ENCODE measurements around the gene HSD11B1.

HSD11B1 gene

GRCh38 chr1:209756615-209757445, 52.2 kb downstream of the HSD11B1 start:
- DNase-seq, result peak; percentile 59

GRCh38 chr1:209758400-209758799, 53.8 kb downstream of the HSD11B1 start:
- peak; percentile 41 for DNase-seq

GRCh38 chr1:209759829-209760359, 55.2 kb downstream of the HSD11B1 start:
- no peak for DNase-seq

DNA sequence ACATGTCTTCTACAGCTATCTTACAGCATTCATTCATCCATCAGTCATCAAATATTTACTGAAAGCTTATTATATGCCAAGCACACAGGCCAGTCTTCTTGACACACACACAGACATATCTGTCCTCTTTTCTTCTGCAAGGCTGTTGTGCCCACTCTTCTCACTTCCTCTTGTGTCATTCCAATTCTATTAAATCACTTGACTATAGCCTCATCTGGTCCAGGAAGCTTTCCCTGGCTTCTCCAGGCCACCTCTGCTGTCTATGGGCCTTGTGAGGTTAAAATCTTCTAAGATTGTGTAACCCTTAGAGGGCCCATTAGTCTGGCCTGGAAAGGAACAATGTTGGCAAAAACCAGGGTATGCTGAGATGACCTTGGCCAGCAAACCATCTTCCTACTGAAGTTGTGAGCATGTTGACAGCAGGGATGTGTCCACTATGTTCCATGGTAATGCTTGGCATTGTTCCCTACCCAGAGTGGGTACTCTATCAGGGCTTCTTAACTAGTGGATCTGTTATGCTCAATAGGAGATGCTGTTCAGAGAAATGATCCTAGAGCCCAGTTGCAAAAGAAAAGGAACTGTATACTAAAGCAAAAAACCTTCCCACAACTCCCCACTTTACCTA, 56.5 kb downstream of the HSD11B1 start:
- no peak for DNase-seq

GRCh38 chr1:209766051-209766450, 61.4 kb downstream of the HSD11B1 start:
- DNase-seq, result no peak

DNA sequence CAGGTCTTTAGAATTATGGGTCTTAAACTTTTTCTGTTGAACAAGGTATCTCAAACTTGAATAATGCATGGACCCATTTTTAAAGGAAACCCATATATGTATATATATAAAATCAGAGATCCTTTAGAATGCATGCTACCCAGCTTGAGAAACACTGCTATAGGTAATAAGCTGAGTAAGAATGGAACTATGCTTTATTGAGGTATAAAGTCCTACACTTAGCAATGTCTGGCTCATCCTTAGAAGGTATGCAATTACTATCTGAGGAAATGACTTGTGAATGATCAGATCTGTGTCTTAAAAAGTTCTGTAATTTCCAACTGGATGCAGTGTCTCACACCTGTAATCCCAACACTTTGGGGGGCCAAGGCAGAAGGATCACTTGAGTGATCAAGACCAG, 62.5 kb downstream of the HSD11B1 start:
- DNase-seq, result no peak

GRCh38 chr1:209767706-209768105, 63.1 kb downstream of the HSD11B1 start:
- DNase-seq, result no peak

GRCh38 chr1:209768354-209768774, 63.7 kb downstream of the HSD11B1 start:
- peak; percentile 86 for DNase-seq

DNA sequence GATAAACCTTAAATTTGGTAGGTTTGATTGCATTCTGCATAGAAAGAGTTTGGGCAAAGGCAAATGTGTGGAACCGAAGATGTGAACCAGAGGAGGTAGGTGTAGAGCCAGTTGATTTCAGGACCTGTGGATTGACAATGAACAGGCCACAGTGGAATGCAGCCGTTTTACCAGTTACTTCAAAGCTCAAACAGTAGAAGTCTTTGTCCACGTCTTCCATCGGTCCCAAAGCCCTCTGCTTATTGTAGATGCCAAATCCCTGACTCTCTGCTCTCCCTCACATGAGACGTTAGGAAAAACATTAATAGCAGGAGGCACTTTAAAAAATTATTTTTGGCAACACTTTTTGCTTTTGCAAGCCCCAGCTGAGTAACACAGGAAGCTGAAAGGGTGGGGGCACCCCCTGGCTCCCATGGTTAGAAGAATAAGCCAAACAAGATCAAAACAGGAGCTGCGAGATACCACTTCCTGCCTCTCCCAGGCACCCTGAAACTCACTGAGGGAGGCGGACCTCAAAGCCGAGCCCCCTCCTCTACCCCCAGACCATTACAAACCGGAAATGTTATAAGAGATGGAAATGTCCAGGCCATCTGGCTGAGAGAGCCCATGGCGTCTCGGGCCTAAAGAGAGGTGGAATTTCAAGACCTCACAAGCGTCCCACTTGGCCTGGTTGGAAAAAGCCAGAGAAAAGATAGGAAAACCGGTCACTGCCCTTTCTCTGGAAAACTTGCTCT, 64.7 kb downstream of the HSD11B1 start:
- peak; percentile 85 for DNase-seq

DNA sequence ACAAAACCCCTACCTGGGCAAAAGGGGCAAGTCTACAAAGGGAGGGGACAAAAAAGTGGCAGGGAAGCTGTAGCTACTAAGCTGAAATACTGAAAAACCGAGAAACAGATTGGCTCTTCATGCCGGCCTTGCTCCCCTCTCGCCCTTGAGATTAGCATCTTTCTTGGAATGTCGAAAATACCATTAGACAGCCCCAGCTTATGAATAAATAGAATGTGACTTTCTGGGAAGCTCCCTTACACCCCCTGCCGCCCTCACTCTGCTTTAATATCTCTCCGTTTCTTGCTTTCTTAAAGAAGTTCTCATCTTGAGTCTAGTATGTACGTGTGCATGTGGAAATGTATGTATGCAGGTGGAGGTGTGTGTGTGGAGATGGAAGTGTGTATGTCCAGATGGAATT, 65.3 kb downstream of the HSD11B1 start:
- DNase-seq, result peak; percentile 44

GRCh38 chr1:209770636-209771415, 66.2 kb downstream of the HSD11B1 start:
- no peak for DNase-seq

DNA sequence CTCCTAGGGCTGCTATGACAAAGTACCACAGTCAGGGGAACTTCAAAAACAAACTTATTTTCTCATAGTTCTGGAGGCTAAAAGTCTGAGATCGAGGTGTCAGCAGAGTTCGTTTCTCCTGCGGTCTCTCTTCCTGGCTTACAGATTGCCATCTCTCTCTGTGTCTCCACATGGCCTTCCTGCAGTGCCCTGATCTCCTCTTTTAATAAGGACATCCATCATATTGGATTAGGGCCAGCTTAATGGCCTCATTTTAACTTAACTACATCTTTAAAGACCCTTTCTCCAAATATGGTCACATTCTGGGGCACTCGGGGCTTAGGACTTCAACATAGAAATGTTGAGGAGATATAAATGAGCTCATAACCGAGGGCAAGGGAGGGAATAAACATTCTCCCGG, 67.5 kb downstream of the HSD11B1 start:
- peak; percentile 31 for DNase-seq

DNA sequence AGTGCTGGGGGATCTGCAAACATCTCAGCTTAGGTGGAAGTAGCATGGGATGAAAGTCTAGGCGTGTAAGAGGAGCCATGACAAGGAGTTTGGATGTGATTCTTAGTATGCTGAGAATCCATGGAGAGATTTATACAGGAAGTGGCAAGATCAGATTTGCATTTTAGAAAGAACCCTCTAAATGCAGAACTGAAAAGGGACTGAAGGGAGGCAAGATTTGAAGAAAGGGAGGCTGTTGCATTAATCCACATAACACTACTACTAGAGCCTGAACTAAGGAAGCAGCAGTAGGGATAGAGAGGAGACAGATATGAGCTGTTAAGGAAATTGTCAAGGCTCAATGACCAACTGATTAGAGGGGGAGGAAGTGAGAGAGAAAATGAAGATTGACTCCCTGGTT, 69.9 kb downstream of the HSD11B1 start:
- no peak for DNase-seq

DNA sequence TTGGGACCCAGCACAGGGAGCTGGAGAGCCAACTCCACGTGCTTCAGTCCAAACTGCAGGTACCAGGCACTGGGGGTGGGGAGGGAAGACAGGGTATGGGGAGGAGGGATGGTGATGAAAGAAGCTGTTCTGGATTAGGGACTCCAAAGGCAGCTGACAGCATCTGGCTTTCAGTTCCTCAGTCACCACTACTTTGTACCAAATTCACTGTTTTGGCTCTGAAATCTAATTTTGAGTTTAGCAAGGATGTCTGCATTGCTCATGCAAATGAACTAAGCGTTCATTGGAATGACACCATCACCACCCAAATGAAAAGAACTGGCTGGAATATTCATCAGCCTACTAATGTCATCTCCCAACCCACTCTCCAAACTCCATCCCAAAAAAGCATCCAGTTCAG, 71.0 kb downstream of the HSD11B1 start:
- DNase-seq, result no peak

DNA sequence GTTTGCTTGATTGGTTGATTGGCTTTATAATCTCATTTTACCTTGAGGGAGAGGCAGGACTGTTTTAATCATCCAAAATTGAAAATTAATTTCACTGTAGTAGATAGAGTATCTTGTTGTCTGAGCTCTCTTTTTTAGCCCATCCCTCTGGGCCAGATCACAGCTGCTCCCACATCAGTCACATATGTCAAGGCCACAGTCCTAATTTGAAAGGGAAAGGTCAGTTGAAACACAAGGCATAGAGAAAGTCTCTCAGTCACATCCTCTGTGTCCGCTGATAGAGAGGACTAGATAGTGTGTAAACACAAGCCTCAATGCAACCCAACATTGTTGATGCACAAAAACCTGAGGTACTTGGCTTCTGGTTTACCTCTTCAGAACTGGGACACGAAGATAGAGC, 72.9 kb downstream of the HSD11B1 start:
- no peak for DNase-seq

- no peak for DNase-seq
Measured at GRCh38 chr1:209778102-209778501, 73.5 kb downstream of the HSD11B1 start.

- DNase-seq, result no peak
Measured at GRCh38 chr1:209780268-209780667, 75.6 kb downstream of the HSD11B1 start.

DNA sequence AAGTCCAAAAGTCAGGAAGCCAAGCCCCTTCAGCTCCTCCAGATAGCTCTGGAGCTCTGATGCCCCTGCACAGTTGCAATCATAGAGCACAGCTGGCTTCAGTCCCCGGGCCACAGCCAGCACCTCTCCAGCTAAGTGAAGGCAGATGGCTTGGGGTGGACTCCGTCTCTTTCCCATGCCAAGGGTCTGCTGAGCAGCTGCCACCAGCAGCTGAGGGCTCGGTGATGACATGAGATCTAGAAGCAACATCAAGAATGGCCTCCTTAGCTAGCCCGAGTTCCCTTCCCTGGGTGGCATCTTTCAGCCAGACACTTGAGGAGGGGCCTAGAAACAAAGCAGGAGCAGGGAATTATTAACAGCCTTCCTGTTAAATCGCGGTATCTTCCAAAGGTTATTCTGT, 78.7 kb downstream of the HSD11B1 start:
- DNase-seq, result no peak

Data from CD4-positive, alpha-beta T cell treated with Interleukin-17A for 4 hours (primary cell).